ENCODE measurements around the gene MORN5.
A peak's percentile ranks its signal among the peaks of the same experiment; 100 is the strongest.

Gene MORN5

GRCh38 chr9:122218935-122219855 is 59.5 kb downstream of the MORN5 start:
- TF ChIP-seq, protein P1, sequence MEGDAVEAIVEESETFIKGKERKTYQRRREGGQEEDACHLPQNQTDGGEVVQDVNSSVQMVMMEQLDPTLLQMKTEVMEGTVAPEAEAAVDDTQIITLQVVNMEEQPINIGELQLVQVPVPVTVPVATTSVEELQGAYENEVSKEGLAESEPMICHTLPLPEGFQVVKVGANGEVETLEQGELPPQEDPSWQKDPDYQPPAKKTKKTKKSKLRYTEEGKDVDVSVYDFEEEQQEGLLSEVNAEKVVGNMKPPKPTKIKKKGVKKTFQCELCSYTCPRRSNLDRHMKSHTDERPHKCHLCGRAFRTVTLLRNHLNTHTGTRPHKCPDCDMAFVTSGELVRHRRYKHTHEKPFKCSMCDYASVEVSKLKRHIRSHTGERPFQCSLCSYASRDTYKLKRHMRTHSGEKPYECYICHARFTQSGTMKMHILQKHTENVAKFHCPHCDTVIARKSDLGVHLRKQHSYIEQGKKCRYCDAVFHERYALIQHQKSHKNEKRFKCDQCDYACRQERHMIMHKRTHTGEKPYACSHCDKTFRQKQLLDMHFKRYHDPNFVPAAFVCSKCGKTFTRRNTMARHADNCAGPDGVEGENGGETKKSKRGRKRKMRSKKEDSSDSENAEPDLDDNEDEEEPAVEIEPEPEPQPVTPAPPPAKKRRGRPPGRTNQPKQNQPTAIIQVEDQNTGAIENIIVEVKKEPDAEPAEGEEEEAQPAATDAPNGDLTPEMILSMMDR (IDR thresholded peaks at IDR 0.05; ENCODE audit: extremely low read depth, insufficient read depth, missing control alignments) = no peak
- peak; percentile 50 for DNase-seq (ENCODE audit: low spot score)
- in situ Hi-C loops (cut with MboI; ENCODE audit: low pct_unique_long_range_greater_than_20kb, low sequenced_read_pairs, unreplicated experiment) = no loop called here

DNA sequence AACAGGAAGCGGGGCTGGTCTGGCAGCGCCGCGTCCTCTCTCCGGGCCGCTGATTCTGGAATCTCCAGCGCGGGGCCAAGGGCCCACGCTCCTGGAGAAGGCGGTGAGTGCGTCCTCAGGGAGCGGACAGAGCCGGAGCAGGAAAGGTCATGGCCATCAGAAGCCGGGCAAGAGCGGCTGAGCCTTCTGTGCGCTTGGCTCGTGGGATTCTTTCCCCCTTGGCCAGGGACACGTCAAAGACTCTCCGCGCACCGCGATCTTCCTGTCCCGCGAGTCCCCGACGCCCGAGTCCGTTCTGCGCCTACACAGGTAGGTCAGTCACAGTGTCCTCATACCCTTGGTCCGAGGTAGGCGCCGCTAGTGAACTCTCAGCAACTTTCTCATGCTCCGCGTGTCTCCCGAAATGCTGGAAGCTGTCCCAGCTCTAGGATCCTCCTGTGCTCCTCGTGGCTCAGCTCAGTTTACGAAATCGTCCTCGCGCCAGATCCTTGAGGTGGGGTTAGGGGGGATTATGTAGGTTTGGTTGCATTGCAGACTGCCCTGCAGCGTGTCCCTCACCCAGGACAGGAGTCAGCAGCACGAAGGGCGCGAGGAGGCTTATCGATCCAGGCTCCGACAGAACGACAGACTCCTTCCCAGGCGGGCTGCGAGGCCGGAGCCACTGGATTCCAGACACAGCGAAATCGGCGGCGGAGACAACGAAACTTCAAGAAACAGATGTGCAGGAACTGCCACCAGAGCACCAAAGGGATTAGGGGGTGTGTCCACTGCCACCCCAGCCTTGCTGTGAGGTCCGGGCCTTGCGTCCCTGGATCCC is 60.4 kb downstream of the MORN5 start:
- in situ Hi-C loops (cut with MboI; ENCODE audit: low pct_unique_long_range_greater_than_20kb, low sequenced_read_pairs, unreplicated experiment) = no loop called here
- TF ChIP-seq, protein P1 (IDR thresholded peaks at IDR 0.05; ENCODE audit: extremely low read depth, insufficient read depth, missing control alignments) = no peak
- DNase-seq (ENCODE audit: low spot score) = peak; percentile 36

GRCh38 chr9:122220673-122221182 is 61.0 kb downstream of the MORN5 start:
- in situ Hi-C loops (cut with MboI; ENCODE audit: low pct_unique_long_range_greater_than_20kb, low sequenced_read_pairs, unreplicated experiment) = no loop called here
- TF ChIP-seq, protein P1 (IDR thresholded peaks at IDR 0.05; ENCODE audit: extremely low read depth, insufficient read depth, missing control alignments) = no peak
- DNase-seq (ENCODE audit: low spot score) = peak; percentile 33

DNA sequence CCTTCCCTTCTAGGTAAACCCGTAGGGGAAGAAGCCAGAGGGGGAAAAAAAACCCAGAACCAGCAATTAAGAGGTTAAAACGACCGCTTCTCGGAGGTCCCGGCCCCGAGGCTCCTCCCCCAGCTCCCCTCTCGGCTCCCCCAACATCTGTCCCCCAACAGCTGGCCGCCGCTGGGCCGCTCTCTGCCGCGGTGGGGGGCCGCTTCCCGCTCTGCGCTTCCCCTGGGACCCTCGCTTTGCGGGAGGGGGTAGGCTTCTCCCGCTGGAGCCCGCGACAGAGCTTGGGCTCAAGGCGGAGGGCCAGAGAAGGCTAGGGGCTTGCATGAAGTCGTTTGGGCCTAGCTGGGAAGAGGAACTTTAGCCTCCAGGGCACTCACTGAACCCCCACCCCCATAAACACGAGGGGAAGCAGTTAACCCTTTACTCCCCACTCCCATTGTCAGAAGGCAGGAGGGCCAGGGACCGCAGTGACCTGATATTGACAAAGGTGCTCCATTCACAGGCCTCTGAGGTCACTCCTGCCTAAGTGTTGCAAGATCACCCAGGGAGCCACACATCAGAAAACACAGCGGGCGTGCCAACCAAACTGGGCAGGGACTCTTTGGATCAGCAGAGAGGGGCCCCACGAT is 61.6 kb downstream of the MORN5 start:
- DNase-seq (ENCODE audit: low spot score) = peak; percentile 23
- TF ChIP-seq, protein P1 (IDR thresholded peaks at IDR 0.05; ENCODE audit: extremely low read depth, insufficient read depth, missing control alignments) = no peak
- in situ Hi-C loops (cut with MboI; ENCODE audit: low pct_unique_long_range_greater_than_20kb, low sequenced_read_pairs, unreplicated experiment) = no loop called here

DNA sequence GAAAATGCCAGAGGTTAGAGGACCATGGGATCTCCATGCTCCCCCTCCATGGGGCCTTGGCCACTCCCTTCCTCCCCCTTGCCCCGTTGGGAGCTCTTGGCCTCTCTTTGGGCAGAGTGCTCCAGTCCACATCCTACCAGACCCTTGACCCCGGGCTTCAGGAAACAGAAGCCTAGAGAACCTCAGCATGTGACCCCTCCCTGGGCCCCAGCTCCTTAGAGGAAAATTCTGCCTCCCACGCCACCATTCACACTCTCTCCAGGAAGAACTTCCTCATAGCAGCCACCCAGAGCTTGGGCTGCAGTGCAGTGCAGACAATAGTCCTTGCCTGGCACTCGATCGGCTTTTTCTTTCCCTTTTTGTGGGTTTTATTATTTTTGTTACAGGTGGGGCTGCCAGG is 63.1 kb downstream of the MORN5 start:
- TF ChIP-seq, protein P1 (IDR thresholded peaks at IDR 0.05; ENCODE audit: extremely low read depth, insufficient read depth, missing control alignments) = no peak
- in situ Hi-C loops (cut with MboI; ENCODE audit: low pct_unique_long_range_greater_than_20kb, low sequenced_read_pairs, unreplicated experiment) = no loop called here
- DNase-seq (ENCODE audit: low spot score) = no peak

- TF ChIP-seq, protein P1 (IDR thresholded peaks at IDR 0.05; ENCODE audit: extremely low read depth, insufficient read depth, missing control alignments) = no peak
- DNase-seq (ENCODE audit: low spot score) = no peak
- in situ Hi-C loops (cut with MboI; ENCODE audit: low pct_unique_long_range_greater_than_20kb, low sequenced_read_pairs, unreplicated experiment) = no loop called here
These were observed 63.7 kb downstream of the MORN5 start for GRCh38 chr9:122223435-122223834.

Measured in GM13977 (cell line).